ENCODE measurements around the gene CDC42SE2.
"Not testable (repeated sequence)": the region's sequence is repeated elsewhere in the genome, so short reads cannot be mapped to it uniquely, and the experiment has no call there.

Gene CDC42SE2

GRCh38 chr5:131277875-131278740 is 14.3 kb downstream of the CDC42SE2 start:
- no peak for DNase-seq (ENCODE audit: low read depth)

- not testable (repeated sequence) for DNase-seq (ENCODE audit: low read depth)
These were observed 14.9 kb downstream of the CDC42SE2 start for GRCh38 chr5:131278741-131279124.

GRCh38 chr5:131279204-131279603 is 15.4 kb downstream of the CDC42SE2 start:
- no peak for DNase-seq (ENCODE audit: low read depth)

GRCh38 chr5:131280417-131280816 is 16.6 kb downstream of the CDC42SE2 start:
- DNase-seq (ENCODE audit: low read depth), result no peak

- no peak for DNase-seq (ENCODE audit: low read depth)
These were observed 17.4 kb downstream of the CDC42SE2 start for GRCh38 chr5:131281133-131281867.

- no peak for DNase-seq (ENCODE audit: low read depth)
These were observed 18.0 kb downstream of the CDC42SE2 start for GRCh38 chr5:131281868-131282234.

- no peak for DNase-seq (ENCODE audit: low read depth)
These were observed 18.4 kb downstream of the CDC42SE2 start for GRCh38 chr5:131282235-131282634.

GRCh38 chr5:131285703-131286399 is 22.0 kb downstream of the CDC42SE2 start:
- DNase-seq (ENCODE audit: low read depth), result no peak

GRCh38 chr5:131286400-131286715 is 22.5 kb downstream of the CDC42SE2 start:
- DNase-seq (ENCODE audit: low read depth), result no peak

- no peak for DNase-seq (ENCODE audit: low read depth)
These were observed 24.5 kb downstream of the CDC42SE2 start for GRCh38 chr5:131288328-131288727.

- DNase-seq (ENCODE audit: low read depth), result no peak
These were observed 25.9 kb downstream of the CDC42SE2 start for GRCh38 chr5:131289738-131290137.

GRCh38 chr5:131296213-131296672 is 32.4 kb downstream of the CDC42SE2 start:
- DNase-seq (ENCODE audit: low read depth), result no peak

GRCh38 chr5:131297886-131298285 is 34.0 kb downstream of the CDC42SE2 start:
- no peak for DNase-seq (ENCODE audit: low read depth)

- no peak for DNase-seq (ENCODE audit: low read depth)
These were observed 35.6 kb downstream of the CDC42SE2 start for GRCh38 chr5:131299465-131299864.

GRCh38 chr5:131302506-131302905 is 38.7 kb downstream of the CDC42SE2 start:
- no peak for DNase-seq (ENCODE audit: low read depth)

GRCh38 chr5:131303537-131303936 is 39.7 kb downstream of the CDC42SE2 start:
- peak; percentile 26 for DNase-seq (ENCODE audit: low read depth)

GRCh38 chr5:131304414-131304813 is 40.6 kb downstream of the CDC42SE2 start:
- no peak for DNase-seq (ENCODE audit: low read depth)

- no peak for DNase-seq (ENCODE audit: low read depth)
These were observed 41.4 kb downstream of the CDC42SE2 start for GRCh38 chr5:131305138-131305689.

GRCh38 chr5:131305906-131306305 is 42.1 kb downstream of the CDC42SE2 start:
- DNase-seq (ENCODE audit: low read depth), result no peak

GRCh38 chr5:131312235-131312772 is 48.5 kb downstream of the CDC42SE2 start:
- not testable (repeated sequence) for DNase-seq (ENCODE audit: low read depth)

GRCh38 chr5:131316026-131316425 is 52.2 kb downstream of the CDC42SE2 start:
- DNase-seq (ENCODE audit: low read depth), result no peak

GRCh38 chr5:131316822-131317221 is 53.0 kb downstream of the CDC42SE2 start:
- no peak for DNase-seq (ENCODE audit: low read depth)

All from HS-5 (cell line).